Measurements from ENCODE around the gene ZDHHC24.
A peak's percentile ranks its signal among the peaks of the same experiment; 100 is the strongest.

The ZDHHC24 gene

DNA sequence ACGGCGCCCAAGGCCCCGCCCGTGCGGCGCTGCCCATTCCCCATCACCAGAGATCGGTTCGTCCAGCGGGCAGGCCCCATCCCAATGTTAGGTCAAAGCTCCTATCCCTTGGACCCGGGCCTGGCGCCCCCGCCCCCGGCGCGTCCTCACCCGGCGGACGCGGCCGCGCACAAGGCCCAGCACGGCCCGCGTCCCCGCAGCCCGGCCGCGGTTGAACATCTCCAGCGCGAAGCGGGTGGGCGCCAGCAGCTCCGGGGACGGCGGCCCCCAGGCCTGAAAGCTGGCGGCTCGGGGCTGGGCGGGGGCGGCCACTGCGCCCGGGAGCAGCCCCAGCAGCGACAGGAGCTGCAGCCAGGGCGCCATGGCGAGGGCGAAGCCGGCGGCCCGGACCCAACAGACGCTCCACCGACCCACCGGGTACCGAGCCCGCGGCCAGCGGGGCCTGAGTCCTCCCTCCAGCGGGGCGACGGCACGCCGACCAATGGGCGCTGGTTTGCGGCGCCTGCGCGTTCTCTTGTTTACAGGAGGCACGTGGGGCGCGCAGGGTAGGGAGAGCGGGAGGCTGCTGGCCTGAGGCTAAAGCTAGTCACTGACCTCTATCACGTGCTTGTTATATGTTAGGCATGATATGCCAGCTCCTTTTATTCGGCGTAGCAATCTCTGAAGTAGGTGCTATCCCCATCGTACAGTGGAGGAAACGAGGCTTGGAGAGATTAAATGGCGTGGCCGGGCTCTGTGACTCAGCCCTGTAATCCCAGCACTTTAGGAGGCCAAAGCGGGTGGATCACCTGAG lies 22.5 kb upstream of the ZDHHC24 start, which contains the start of gene CTSF:
CTSF (minus strand) TSS at position 483 of the 793 bp plus-strand sequence; CDS start at position 363, 120 bp downstream.
- peak; percentile 51 for DNase-seq (ENCODE audit: low read depth)
- H3K4me3 ChIP-seq (ENCODE audit: low read depth, low read length): no peak within 1 kb of the TSS

DNA sequence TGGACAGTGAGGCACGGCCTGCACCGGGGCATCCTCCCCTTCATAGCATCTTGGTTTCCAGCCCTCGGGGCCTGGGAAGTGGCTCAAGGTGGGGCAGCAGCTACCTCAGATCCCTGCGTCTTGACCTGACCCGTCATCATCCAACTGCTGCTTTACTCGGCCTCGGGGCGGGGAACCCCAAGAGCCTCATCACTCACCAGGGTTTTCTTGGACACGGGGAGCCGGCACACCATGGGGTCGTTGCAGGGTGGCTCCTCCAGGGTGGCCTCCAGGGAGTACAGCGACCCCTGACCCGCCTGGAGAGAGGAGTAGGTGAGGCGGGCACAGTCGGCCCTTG lies 21.9 kb upstream of the ZDHHC24 start:
- TF ChIP-seq, protein P1, sequence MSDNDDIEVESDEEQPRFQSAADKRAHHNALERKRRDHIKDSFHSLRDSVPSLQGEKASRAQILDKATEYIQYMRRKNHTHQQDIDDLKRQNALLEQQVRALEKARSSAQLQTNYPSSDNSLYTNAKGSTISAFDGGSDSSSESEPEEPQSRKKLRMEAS (IDR thresholded peaks at IDR 0.05; ENCODE audit: low read depth, low read length): no peak
- TF ChIP-seq POLR2A (IDR thresholded peaks at IDR 0.05; ENCODE audit: extremely low read depth, insufficient read length): no peak
- H3K4me3 ChIP-seq (ENCODE audit: low read depth, low read length): no peak overlapping the region
- no peak for DNase-seq (ENCODE audit: low read depth)

More for the DNA sequence above, 22.5 kb upstream of the ZDHHC24 start, which contains the start of gene CTSF:
- TF ChIP-seq MYC (IDR thresholded peaks at IDR 0.05; ENCODE audit: low read depth, low read length) (no peak), POLR2A (IDR thresholded peaks at IDR 0.05; ENCODE audit: extremely low read depth, insufficient read length) (no peak)
- TF ChIP-seq, protein P1 (IDR thresholded peaks at IDR 0.05; ENCODE audit: low read depth, low read length): no peak
- TF ChIP-seq, protein P2, sequence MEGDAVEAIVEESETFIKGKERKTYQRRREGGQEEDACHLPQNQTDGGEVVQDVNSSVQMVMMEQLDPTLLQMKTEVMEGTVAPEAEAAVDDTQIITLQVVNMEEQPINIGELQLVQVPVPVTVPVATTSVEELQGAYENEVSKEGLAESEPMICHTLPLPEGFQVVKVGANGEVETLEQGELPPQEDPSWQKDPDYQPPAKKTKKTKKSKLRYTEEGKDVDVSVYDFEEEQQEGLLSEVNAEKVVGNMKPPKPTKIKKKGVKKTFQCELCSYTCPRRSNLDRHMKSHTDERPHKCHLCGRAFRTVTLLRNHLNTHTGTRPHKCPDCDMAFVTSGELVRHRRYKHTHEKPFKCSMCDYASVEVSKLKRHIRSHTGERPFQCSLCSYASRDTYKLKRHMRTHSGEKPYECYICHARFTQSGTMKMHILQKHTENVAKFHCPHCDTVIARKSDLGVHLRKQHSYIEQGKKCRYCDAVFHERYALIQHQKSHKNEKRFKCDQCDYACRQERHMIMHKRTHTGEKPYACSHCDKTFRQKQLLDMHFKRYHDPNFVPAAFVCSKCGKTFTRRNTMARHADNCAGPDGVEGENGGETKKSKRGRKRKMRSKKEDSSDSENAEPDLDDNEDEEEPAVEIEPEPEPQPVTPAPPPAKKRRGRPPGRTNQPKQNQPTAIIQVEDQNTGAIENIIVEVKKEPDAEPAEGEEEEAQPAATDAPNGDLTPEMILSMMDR (IDR thresholded peaks at IDR 0.05; ENCODE audit: low read depth, low read length): no peak

DNA sequence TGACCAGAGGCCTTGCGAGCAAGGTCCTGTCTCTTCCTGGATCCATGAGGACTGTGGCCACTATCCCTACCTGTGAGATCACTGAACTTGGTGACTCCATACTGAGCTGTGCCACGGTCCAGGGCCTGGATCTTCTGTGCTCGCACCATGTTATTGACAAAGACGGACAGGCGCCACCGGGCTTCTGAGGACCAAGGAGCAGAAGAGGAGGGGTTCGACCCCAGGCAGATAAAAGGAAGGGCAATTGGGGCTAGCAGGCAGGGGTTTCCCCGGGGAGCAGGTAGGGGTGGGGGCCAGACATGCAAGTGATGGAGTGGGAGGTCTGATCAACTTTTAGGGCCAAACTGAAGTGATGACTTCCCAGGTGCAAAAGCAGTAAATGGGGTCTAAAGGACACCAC lies 20.4 kb upstream of the ZDHHC24 start:
- no peak overlapping the region for H3K4me3 ChIP-seq (ENCODE audit: low read depth, low read length)
- TF ChIP-seq, protein P2 (IDR thresholded peaks at IDR 0.05; ENCODE audit: low read depth, low read length): no peak
- TF ChIP-seq MYC (IDR thresholded peaks at IDR 0.05; ENCODE audit: low read depth, low read length) (no peak), POLR2A (IDR thresholded peaks at IDR 0.05; ENCODE audit: extremely low read depth, insufficient read length) (no peak)
- TF ChIP-seq, protein P1 (IDR thresholded peaks at IDR 0.05; ENCODE audit: low read depth, low read length): no peak
- DNase-seq (ENCODE audit: low read depth): no peak

DNA sequence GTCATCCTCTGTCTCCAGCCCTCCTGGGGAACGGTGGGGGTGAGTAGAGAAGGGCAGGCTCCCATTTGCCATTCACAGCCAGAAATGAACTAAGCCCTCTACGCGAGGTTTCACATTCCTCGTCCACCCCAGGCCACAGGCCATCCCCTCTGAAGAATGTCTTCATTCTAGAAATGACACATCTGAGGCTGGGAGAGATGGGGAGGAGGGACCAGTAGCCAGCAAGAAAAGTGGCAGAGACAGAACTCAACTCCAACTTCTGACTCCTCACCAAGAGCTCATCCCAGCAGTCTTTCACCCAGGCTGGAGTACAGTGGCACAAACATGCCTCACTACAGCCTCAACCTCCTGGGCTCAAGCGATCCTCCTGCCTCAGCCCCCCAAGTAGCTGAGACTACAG lies 19.1 kb upstream of the ZDHHC24 start:
- no peak overlapping the region for H3K4me3 ChIP-seq (ENCODE audit: low read depth, low read length)
- DNase-seq (ENCODE audit: low read depth): no peak
- TF ChIP-seq MYC (IDR thresholded peaks at IDR 0.05; ENCODE audit: low read depth, low read length) (no peak), POLR2A (IDR thresholded peaks at IDR 0.05; ENCODE audit: extremely low read depth, insufficient read length) (no peak)
- TF ChIP-seq, protein P2 (IDR thresholded peaks at IDR 0.05; ENCODE audit: low read depth, low read length): no peak
- TF ChIP-seq, protein P1 (IDR thresholded peaks at IDR 0.05; ENCODE audit: low read depth, low read length): no peak

DNA sequence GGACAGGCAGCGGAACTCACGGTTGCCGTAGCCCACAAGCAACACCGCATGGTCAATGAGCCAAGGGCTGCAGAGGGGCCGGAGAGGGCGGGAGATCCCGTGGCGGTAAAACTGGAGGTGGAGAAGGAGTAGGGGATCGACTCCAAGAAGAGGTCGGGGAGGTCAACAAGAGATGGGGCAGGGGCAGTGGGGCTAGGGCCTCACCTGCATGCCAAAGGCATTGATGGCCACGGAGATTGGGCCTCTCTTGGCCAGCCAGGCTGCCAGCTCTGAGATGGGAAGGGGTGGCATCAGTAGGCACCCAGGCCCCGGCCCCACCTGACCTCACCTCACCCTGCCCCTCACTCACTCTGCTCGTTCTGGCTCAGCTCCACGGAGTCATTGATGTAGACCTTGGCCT lies 18.7 kb upstream of the ZDHHC24 start:
- H3K4me3 ChIP-seq (ENCODE audit: low read depth, low read length): no peak overlapping the region
- TF ChIP-seq, protein P1 (IDR thresholded peaks at IDR 0.05; ENCODE audit: low read depth, low read length): no peak
- TF ChIP-seq MYC (IDR thresholded peaks at IDR 0.05; ENCODE audit: low read depth, low read length) (no peak), POLR2A (IDR thresholded peaks at IDR 0.05; ENCODE audit: extremely low read depth, insufficient read length) (no peak)
- TF ChIP-seq, protein P2 (IDR thresholded peaks at IDR 0.05; ENCODE audit: low read depth, low read length): no peak
- DNase-seq (ENCODE audit: low read depth): no peak

DNA sequence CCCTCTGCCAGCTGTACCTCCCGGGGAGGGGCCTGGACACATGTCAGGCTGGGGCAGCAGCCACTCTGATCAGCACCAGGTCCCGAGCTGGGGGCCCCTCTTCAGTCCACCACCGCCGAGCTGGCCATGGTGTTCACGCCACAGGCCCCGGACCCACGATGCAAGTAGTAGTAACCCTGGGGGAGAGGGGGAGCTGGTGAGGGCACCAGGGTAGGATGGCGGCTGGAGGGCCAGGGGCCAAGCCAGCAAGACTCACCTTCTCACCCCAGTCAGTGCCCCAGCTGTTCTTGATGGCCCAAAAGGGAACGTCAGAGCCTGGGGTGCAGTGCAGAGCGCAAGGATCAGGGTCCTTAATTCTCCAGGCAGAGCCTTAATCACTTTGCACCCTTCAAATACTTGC lies 18.0 kb upstream of the ZDHHC24 start:
- TF ChIP-seq, protein P2 (IDR thresholded peaks at IDR 0.05; ENCODE audit: low read depth, low read length): no peak
- no peak for TF ChIP-seq POLR2A (IDR thresholded peaks at IDR 0.05; ENCODE audit: extremely low read depth, insufficient read length)
- TF ChIP-seq MYC (IDR thresholded peaks at IDR 0.05; ENCODE audit: low read depth, low read length): no peak
- TF ChIP-seq, protein P1 (IDR thresholded peaks at IDR 0.05; ENCODE audit: low read depth, low read length): no peak
- H3K4me3 ChIP-seq (ENCODE audit: low read depth, low read length): no peak overlapping the region
- no peak for DNase-seq (ENCODE audit: low read depth)

All from NB4 (cell line).